Suprapubic skin (tissue), 4 donors: ENCODE results near the gene SLF1. TPM values are rescaled to one million over a fixed set of nuclear protein-coding genes. Genes with fewer than 3 reads are reported as not detected.

Source experiments
- DNase-seq, 2 donors: peaks; one replicate each; pipeline ENCODE4 v3.0.0-alpha.2; 2019; ENCODE audit warnings: low spot score in 2 of 2
- H3K27ac ChIP-seq: fragments of 200-600 bp; sonication (generic); one replicate; pipeline ENCODE4 v1.5.1; 2019
- H3K27me3 ChIP-seq: fragments of 200-600 bp; sonication (generic); one replicate; pipeline ENCODE4 v1.5.1; 2019
- H3K36me3 ChIP-seq: fragments of 200-600 bp; sonication (generic); one replicate; pipeline ENCODE4 v1.5.1; 2019
- H3K4me1 ChIP-seq: fragments of 200-600 bp; sonication (generic); one replicate; pipeline ENCODE4 v1.5.1; 2019
- H3K4me3 ChIP-seq: fragments of 200-600 bp; sonication (generic); one replicate; pipeline ENCODE4 v1.5.1; 2019; ENCODE audit warnings: mild to moderate bottlenecking
- H3K9me3 ChIP-seq: fragments of 200-600 bp; sonication (generic); one replicate; pipeline ENCODE4 v1.5.1; 2019
- EP300 ChIP-seq: sonication (generic); formaldehyde crosslinking; IDR thresholded peaks from one replicate; pipeline ENCODE4 v1.6.1; 2017; ENCODE audit warnings: antibody characterized with exemption
- POLR2A ChIP-seq, 2 donors: fragments of 450-650 bp; IDR thresholded peaks; one replicate each; pipeline ENCODE4 v1.6.1; 2017; ENCODE audit warnings: antibody characterized with exemption in 2 of 2, mild to moderate bottlenecking in 2 of 2, moderate library complexity in 2 of 2
- POLR2AphosphoS5 ChIP-seq, 3 donors: sonication (generic); formaldehyde crosslinking; IDR thresholded peaks; one replicate each; pipeline ENCODE4 v1.6.1; 2017; ENCODE audit warnings: antibody characterized with exemption in 3 of 3
- WGBS: methylation state at CpG from one replicate; pipeline ENCODE4 v1.1.5; 2018; 5-methylcytosine and 5-hydroxymethylcytosine counted together
- total RNA-seq, 4 donors: library from RNA; depleted of rRNA; stranded (reverse); fragments of >200 nt; gene quantifications; one replicate each; pipeline ENCODE4 v1.1.0, GENCODE V29; 2016
- TF ChIP-seq, protein P1 (sequence below), 2 donors: fragments of 200-600 bp in 1 of 2; fragments of 450-650 bp in 1 of 2; sonication (generic) in 1 of 2; IDR thresholded peaks; one replicate each; pipeline ENCODE4 v1.5.1; 2016 to 2019; ENCODE audit warnings: antibody characterized with exemption in 2 of 2, mild to moderate bottlenecking in 1 of 2, moderate library complexity in 1 of 2

SLF1 gene
- total RNA-seq, 4 donors from 2014 or later: 2.1 to 17.6 (median 3.1) TPM

- no peaks in the 10 kb centered on the region for H3K4me1 ChIP-seq
- H3K27ac ChIP-seq: no peak overlapping the region
- no peak overlapping the region for H3K4me3 ChIP-seq
- H3K9me3 ChIP-seq: no peaks in the 10 kb centered on the region
- H3K36me3 ChIP-seq: no peaks in the 10 kb centered on the region
- WGBS: 71% methylated on average over 1 of the region's 1 CpG
- no peaks in the 10 kb centered on the region for H3K27me3 ChIP-seq
- no peak for DNase-seq
- TF ChIP-seq EP300: no peak
- TF ChIP-seq POLR2A (IDR thresholded peaks at IDR 0.05): no peak
- TF ChIP-seq POLR2AphosphoS5 (IDR thresholded peaks at IDR 0.05): no peak
- TF ChIP-seq, protein P1, sequence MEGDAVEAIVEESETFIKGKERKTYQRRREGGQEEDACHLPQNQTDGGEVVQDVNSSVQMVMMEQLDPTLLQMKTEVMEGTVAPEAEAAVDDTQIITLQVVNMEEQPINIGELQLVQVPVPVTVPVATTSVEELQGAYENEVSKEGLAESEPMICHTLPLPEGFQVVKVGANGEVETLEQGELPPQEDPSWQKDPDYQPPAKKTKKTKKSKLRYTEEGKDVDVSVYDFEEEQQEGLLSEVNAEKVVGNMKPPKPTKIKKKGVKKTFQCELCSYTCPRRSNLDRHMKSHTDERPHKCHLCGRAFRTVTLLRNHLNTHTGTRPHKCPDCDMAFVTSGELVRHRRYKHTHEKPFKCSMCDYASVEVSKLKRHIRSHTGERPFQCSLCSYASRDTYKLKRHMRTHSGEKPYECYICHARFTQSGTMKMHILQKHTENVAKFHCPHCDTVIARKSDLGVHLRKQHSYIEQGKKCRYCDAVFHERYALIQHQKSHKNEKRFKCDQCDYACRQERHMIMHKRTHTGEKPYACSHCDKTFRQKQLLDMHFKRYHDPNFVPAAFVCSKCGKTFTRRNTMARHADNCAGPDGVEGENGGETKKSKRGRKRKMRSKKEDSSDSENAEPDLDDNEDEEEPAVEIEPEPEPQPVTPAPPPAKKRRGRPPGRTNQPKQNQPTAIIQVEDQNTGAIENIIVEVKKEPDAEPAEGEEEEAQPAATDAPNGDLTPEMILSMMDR (IDR thresholded peaks at IDR 0.05): no peak
Measured at GRCh38 chr5:94725142-94725541, 106.7 kb downstream of the SLF1 start.

GRCh38 chr5:94731471-94731870, 113.0 kb downstream of the SLF1 start:
- Histone ChIP-seq H3K27ac (no peak overlapping the region), H3K36me3 (no peaks in the 10 kb centered on the region), H3K27me3 (no peaks in the 10 kb centered on the region), H3K9me3 (no peaks in the 10 kb centered on the region), H3K4me1 (no peaks in the 10 kb centered on the region), H3K4me3 (no peak overlapping the region)
- DNase-seq: no peak
- WGBS: 49% methylated on average over 1 of the region's 1 CpG
- TF ChIP-seq POLR2A (IDR thresholded peaks at IDR 0.05): no peak
- TF ChIP-seq POLR2AphosphoS5 (IDR thresholded peaks at IDR 0.05): no peak
- TF ChIP-seq, protein P1 (IDR thresholded peaks at IDR 0.05): no peak
- TF ChIP-seq EP300: no peak

GRCh38 chr5:94736498-94736897, 118.0 kb downstream of the SLF1 start:
- Histone ChIP-seq H3K36me3 (no peaks in the 10 kb centered on the region), H3K27ac (no peak overlapping the region), H3K27me3 (no peaks in the 10 kb centered on the region), H3K9me3 (no peaks in the 10 kb centered on the region), H3K4me1 (no peaks in the 10 kb centered on the region), H3K4me3 (no peak overlapping the region)
- TF ChIP-seq, protein P1 (IDR thresholded peaks at IDR 0.05): no peak
- TF ChIP-seq EP300 (no peak), POLR2AphosphoS5 (IDR thresholded peaks at IDR 0.05) (no peak), POLR2A (IDR thresholded peaks at IDR 0.05) (no peak)
- 86% methylated on average over 1 of the region's 1 CpG for WGBS
- no peak for DNase-seq

DNA sequence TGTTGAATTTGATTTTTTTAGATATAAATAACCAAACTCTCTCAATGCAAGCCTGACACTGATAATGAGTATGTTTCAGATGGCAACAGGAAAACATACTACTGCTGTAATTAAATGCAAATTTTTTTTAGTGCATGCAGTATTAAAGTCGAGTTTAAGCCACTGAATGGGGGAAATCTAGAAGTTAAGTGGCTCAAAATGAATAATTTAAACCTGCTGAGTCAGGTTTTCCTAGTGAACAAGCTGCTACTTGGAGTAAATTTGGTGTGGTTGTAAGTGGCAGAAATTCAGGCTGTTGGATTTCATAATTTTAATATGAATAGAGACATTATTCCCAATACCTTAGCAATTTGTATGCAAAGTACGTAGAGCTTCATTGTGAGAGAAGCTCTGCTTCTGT, 121.8 kb downstream of the SLF1 start:
- DNase-seq: no peak
- H3K36me3 ChIP-seq: no peaks in the 10 kb centered on the region
- no peak overlapping the region for H3K4me3 ChIP-seq
- no peak overlapping the region for H3K27ac ChIP-seq
- H3K27me3 ChIP-seq: no peaks in the 10 kb centered on the region
- TF ChIP-seq, protein P1 (IDR thresholded peaks at IDR 0.05): no peak
- TF ChIP-seq EP300 (no peak), POLR2A (IDR thresholded peaks at IDR 0.05) (no peak), POLR2AphosphoS5 (IDR thresholded peaks at IDR 0.05) (no peak)
- H3K9me3 ChIP-seq: no peaks in the 10 kb centered on the region
- H3K4me1 ChIP-seq: no peaks in the 10 kb centered on the region
- 40% methylated on average over 2 of the region's 2 CpGs for WGBS

DNA sequence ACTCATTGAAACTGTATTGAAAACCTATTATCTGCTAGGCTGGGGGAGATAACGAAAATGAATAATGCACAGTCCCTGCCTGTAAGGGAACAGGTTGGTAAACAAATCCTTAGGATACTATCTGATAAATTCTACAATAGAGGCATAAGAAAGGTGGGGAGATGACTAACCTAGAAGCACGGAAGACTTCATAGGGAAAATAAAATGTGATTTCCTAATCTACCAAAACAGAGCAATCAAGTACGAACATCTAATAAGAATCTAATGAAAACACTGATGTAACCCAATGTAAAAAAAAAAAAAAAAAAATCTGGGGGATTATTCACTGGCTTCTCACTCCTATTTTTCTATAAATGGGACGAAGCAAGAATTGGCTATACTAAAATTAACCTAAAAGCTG, 124.4 kb downstream of the SLF1 start:
- DNase-seq: no peak
- H3K36me3 ChIP-seq: no peaks in the 10 kb centered on the region
- H3K27me3 ChIP-seq: no peaks in the 10 kb centered on the region
- H3K4me1 ChIP-seq: no peaks in the 10 kb centered on the region
- TF ChIP-seq POLR2AphosphoS5 (IDR thresholded peaks at IDR 0.05) (no peak), POLR2A (IDR thresholded peaks at IDR 0.05) (no peak), EP300 (no peak)
- TF ChIP-seq, protein P1 (IDR thresholded peaks at IDR 0.05): no peak
- no peaks in the 10 kb centered on the region for H3K9me3 ChIP-seq
- WGBS: 86% methylated on average over 4 of the region's 4 CpGs
- no peak overlapping the region for H3K27ac ChIP-seq
- no peak overlapping the region for H3K4me3 ChIP-seq
